Activated CD4-positive, alpha-beta T cell treated with anti-CD3 and anti-CD28 coated beads, Interleukin-2, amount 10 ng/mL, durations not matched to agents 7 days and 5 days (primary cell): ENCODE data around the gene THSD4. TPM values are rescaled to one million over a fixed set of nuclear protein-coding genes. Genes with fewer than 3 reads are reported as not detected.
A peak's percentile ranks its signal among the peaks of the same experiment; 100 is the strongest.

ENCODE experiments used
- CTCF ChIA-PET: fragments of 350-600 bp; sonication (Branson Sonifier 250); formaldehyde crosslinking; loops from one replicate; lab custom pipeline; 2021; ENCODE audit warnings: antibody characterized with exemption; lab: Charles Lee
- POLR2A ChIA-PET: fragments of 350-600 bp; sonication (Branson Sonifier 250); formaldehyde crosslinking; loops from one replicate; lab custom pipeline; 2021; ENCODE audit warnings: antibody characterized with exemption; lab: Charles Lee
- DNase-seq: peaks from one replicate; pipeline ENCODE4 v3.0.0-alpha.2; 2020
- H3K27ac Mint-ChIP-seq: one replicate; pipeline ENCODE4 v1.8.0; 2021; ENCODE audit warnings: mild to moderate bottlenecking, moderate library complexity, mixed read lengths
- H3K27me3 Mint-ChIP-seq: one replicate; pipeline ENCODE4 v1.8.0; 2021; ENCODE audit warnings: mixed read lengths
- H3K36me3 Mint-ChIP-seq: one replicate; pipeline ENCODE4 v1.8.0; 2021; ENCODE audit warnings: low read depth, mixed read lengths
- H3K4me1 Mint-ChIP-seq: one replicate; pipeline ENCODE4 v1.8.0; 2021; ENCODE audit warnings: mixed read lengths
- H3K4me3 Mint-ChIP-seq: one replicate; pipeline ENCODE4 v1.8.0; 2021; ENCODE audit warnings: mild to moderate bottlenecking, moderate library complexity, mixed read lengths
- H3K9me3 Mint-ChIP-seq: one replicate; pipeline ENCODE4 v1.8.0; 2021; ENCODE audit warnings: mixed read lengths
- total RNA-seq, 2 experiments: library from RNA; stranded (reverse); gene quantifications; one replicate each; pipeline ENCODE4 v1.2.3, GENCODE V29; 2021

The THSD4 gene
- total RNA-seq, 2 experiments from 2014 or later = not detected

- POLR2A ChIA-PET = no interaction called here
Measured at GRCh38 chr15:71106802-71107500, 8.3 kb upstream of the THSD4 start.

GRCh38 chr15:71107501-71107815, 7.8 kb upstream of the THSD4 start:
- no peaks in the 10 kb centered on the region for H3K36me3 Mint-ChIP-seq

More at GRCh38 chr15:71106802-71107500, 8.3 kb upstream of the THSD4 start:
- H3K9me3 Mint-ChIP-seq = no peaks in the 10 kb centered on the region
- CTCF ChIA-PET = interaction anchor here (0.7 kb wide), 1 partner anchor 340 kb away, joined by 3 read pairs; no protein-coding TSS in a partner anchor
- H3K27ac Mint-ChIP-seq = no peak overlapping the region
- H3K4me3 Mint-ChIP-seq = no peak overlapping the region
- H3K27me3 Mint-ChIP-seq = no peaks in the 10 kb centered on the region
- H3K4me1 Mint-ChIP-seq = peaks cover 4% of the 10 kb centered on the region
- DNase-seq = no peak
- H3K36me3 Mint-ChIP-seq = no peaks in the 10 kb centered on the region

GRCh38 chr15:71109130-71109529, 6.1 kb upstream of the THSD4 start:
- POLR2A ChIA-PET = no interaction called here
- peaks cover 2% of the 10 kb centered on the region for H3K27me3 Mint-ChIP-seq
- H3K36me3 Mint-ChIP-seq = no peaks in the 10 kb centered on the region
- H3K27ac Mint-ChIP-seq = no peak overlapping the region
- CTCF ChIA-PET = no interaction called here
- H3K4me1 Mint-ChIP-seq = peaks cover 4% of the 10 kb centered on the region
- H3K9me3 Mint-ChIP-seq = no peaks in the 10 kb centered on the region
- no peak for DNase-seq
- no peak overlapping the region for H3K4me3 Mint-ChIP-seq

More at GRCh38 chr15:71107501-71107815, 7.8 kb upstream of the THSD4 start:
- Mint-ChIP-seq H3K4me3 (no peak overlapping the region), H3K27ac (no peak overlapping the region), H3K9me3 (no peaks in the 10 kb centered on the region), H3K4me1 (peaks cover 4% of the 10 kb centered on the region), H3K27me3 (no peaks in the 10 kb centered on the region)
- CTCF ChIA-PET = interaction anchor here (0.7 kb wide), 1 partner anchor 340 kb away, joined by 3 read pairs; no protein-coding TSS in a partner anchor
- POLR2A ChIA-PET = no interaction called here
- no peak for DNase-seq

GRCh38 chr15:71109905-71110304, 5.4 kb upstream of the THSD4 start:
- Mint-ChIP-seq H3K27ac (no peak overlapping the region), H3K9me3 (no peaks in the 10 kb centered on the region), H3K4me1 (peaks cover 6% of the 10 kb centered on the region), H3K27me3 (peaks cover 4% of the 10 kb centered on the region), H3K36me3 (no peaks in the 10 kb centered on the region), H3K4me3 (no peak overlapping the region)
- ChIA-PET CTCF (no interaction called here), POLR2A (no interaction called here)
- DNase-seq = no peak

- H3K27me3 Mint-ChIP-seq = peaks cover 9% of the 10 kb centered on the region
- ChIA-PET CTCF (no interaction called here), POLR2A (no interaction called here)
Measured at GRCh38 chr15:71110405-71111180, 4.7 kb upstream of the THSD4 start.

GRCh38 chr15:71111181-71111565, 4.1 kb upstream of the THSD4 start:
- H3K27ac Mint-ChIP-seq = no peak overlapping the region
- no peaks in the 10 kb centered on the region for H3K36me3 Mint-ChIP-seq
- ChIA-PET POLR2A (no interaction called here), CTCF (interaction anchor here (1.1 kb wide), 1 partner anchor 16 kb away, joined by 3 read pairs; no protein-coding TSS in a partner anchor)
- H3K4me1 Mint-ChIP-seq = peaks cover 7% of the 10 kb centered on the region
- DNase-seq = no peak
- peaks cover 11% of the 10 kb centered on the region for H3K27me3 Mint-ChIP-seq
- H3K4me3 Mint-ChIP-seq = no peak overlapping the region
- no peaks in the 10 kb centered on the region for H3K9me3 Mint-ChIP-seq

More at GRCh38 chr15:71110405-71111180, 4.7 kb upstream of the THSD4 start:
- Mint-ChIP-seq H3K4me3 (no peak overlapping the region), H3K4me1 (peaks cover 7% of the 10 kb centered on the region), H3K9me3 (no peaks in the 10 kb centered on the region), H3K36me3 (no peaks in the 10 kb centered on the region), H3K27ac (no peak overlapping the region)
- DNase-seq = no peak

- DNase-seq = no peak
- Mint-ChIP-seq H3K9me3 (no peaks in the 10 kb centered on the region), H3K4me3 (no peak overlapping the region), H3K27me3 (peaks cover 19% of the 10 kb centered on the region), H3K27ac (no peak overlapping the region), H3K36me3 (no peaks in the 10 kb centered on the region), H3K4me1 (peaks cover 9% of the 10 kb centered on the region)
- ChIA-PET CTCF (interaction anchor here (1.1 kb wide), 1 partner anchor 15 kb away, joined by 3 read pairs; no protein-coding TSS in a partner anchor), POLR2A (no interaction called here)
Measured at GRCh38 chr15:71111950-71112349, 3.3 kb upstream of the THSD4 start.

- CTCF ChIA-PET = no interaction called here
Measured at GRCh38 chr15:71112429-71112828, 2.8 kb upstream of the THSD4 start.

GRCh38 chr15:71114066-71114680, 1.1 kb upstream of the THSD4 start:
- Mint-ChIP-seq H3K9me3 (no peaks in the 10 kb centered on the region), H3K27ac (no peak overlapping the region), H3K4me3 (no peak overlapping the region), H3K4me1 (peaks cover 7% of the 10 kb centered on the region), H3K36me3 (no peaks in the 10 kb centered on the region), H3K27me3 (peaks cover 37% of the 10 kb centered on the region)
- DNase-seq = no peak
- POLR2A ChIA-PET = no interaction called here
- CTCF ChIA-PET = interaction anchor here (0.6 kb wide), 1 partner anchor 397 kb away, joined by 5 read pairs; no protein-coding TSS in a partner anchor

More at GRCh38 chr15:71112429-71112828, 2.8 kb upstream of the THSD4 start:
- Mint-ChIP-seq H3K27ac (no peak overlapping the region), H3K36me3 (no peaks in the 10 kb centered on the region), H3K4me3 (no peak overlapping the region), H3K27me3 (peaks cover 24% of the 10 kb centered on the region), H3K4me1 (peaks cover 7% of the 10 kb centered on the region), H3K9me3 (no peaks in the 10 kb centered on the region)
- POLR2A ChIA-PET = no interaction called here
- no peak for DNase-seq

- peak overlapping the region; percentile 41 for H3K4me3 Mint-ChIP-seq
- H3K4me1 Mint-ChIP-seq = peaks cover 7% of the 10 kb centered on the region
- no peaks in the 10 kb centered on the region for H3K36me3 Mint-ChIP-seq
- ChIA-PET POLR2A (no interaction called here), CTCF (no interaction called here)
- H3K27me3 Mint-ChIP-seq = peaks cover 37% of the 10 kb centered on the region
- DNase-seq = no peak
- H3K9me3 Mint-ChIP-seq = no peaks in the 10 kb centered on the region
- H3K27ac Mint-ChIP-seq = no peak overlapping the region
Measured at GRCh38 chr15:71115567-71116351, 488 bp downstream of the THSD4 start.

GRCh38 chr15:71116366-71116765, 1.1 kb downstream of the THSD4 start:
- ChIA-PET POLR2A (no interaction called here), CTCF (no interaction called here)
- no peak for DNase-seq
- H3K4me1 Mint-ChIP-seq = peaks cover 7% of the 10 kb centered on the region
- H3K27ac Mint-ChIP-seq = no peak overlapping the region
- peak overlapping the region; percentile 41 for H3K4me3 Mint-ChIP-seq
- H3K36me3 Mint-ChIP-seq = no peaks in the 10 kb centered on the region
- no peaks in the 10 kb centered on the region for H3K9me3 Mint-ChIP-seq
- peaks cover 37% of the 10 kb centered on the region for H3K27me3 Mint-ChIP-seq

- DNase-seq = no peak
- Mint-ChIP-seq H3K4me3 (no peak overlapping the region), H3K9me3 (no peaks in the 10 kb centered on the region)
Measured at GRCh38 chr15:71116942-71117341, 1.7 kb downstream of the THSD4 start.

More at GRCh38 chr15:71116942-71117341, 1.7 kb downstream of the THSD4 start:
- H3K27ac Mint-ChIP-seq = no peak overlapping the region
- H3K4me1 Mint-ChIP-seq = peaks cover 7% of the 10 kb centered on the region
- no peaks in the 10 kb centered on the region for H3K36me3 Mint-ChIP-seq
- peaks cover 37% of the 10 kb centered on the region for H3K27me3 Mint-ChIP-seq
- ChIA-PET CTCF (no interaction called here), POLR2A (no interaction called here)
